PFSK-1 (cell line): ENCODE measurements around the gene SVIL.

ENCODE experiments used
- POLR2AphosphoS5 ChIP-seq: IDR thresholded peaks from 2 replicates; pipeline ENCODE4 v1.6.1; 2012; ENCODE audit warnings: low read depth, mild to moderate bottlenecking, control low read depth, low read length, moderate library complexity
- TAF1 ChIP-seq: IDR thresholded peaks from 2 replicates; pipeline ENCODE4 v1.6.1; 2012; ENCODE audit warnings: low read length, control low read depth, borderline replicate concordance; ENCODE audit not compliant: insufficient read depth
- TF ChIP-seq, protein P1 (sequence below), 2 experiments: IDR thresholded peaks; 2 replicates each; pipeline versions ENCODE4 v1.6.1 to v1.8.0; 2011 to 2012; ENCODE audit warnings: low read depth in 2 of 2, low read length in 2 of 2, control low read depth in 1 of 2, inconsistent platforms in 1 of 2, mild to moderate bottlenecking in 1 of 2, moderate library complexity in 1 of 2; ENCODE audit not compliant: insufficient read depth in 1 of 2

DNA sequence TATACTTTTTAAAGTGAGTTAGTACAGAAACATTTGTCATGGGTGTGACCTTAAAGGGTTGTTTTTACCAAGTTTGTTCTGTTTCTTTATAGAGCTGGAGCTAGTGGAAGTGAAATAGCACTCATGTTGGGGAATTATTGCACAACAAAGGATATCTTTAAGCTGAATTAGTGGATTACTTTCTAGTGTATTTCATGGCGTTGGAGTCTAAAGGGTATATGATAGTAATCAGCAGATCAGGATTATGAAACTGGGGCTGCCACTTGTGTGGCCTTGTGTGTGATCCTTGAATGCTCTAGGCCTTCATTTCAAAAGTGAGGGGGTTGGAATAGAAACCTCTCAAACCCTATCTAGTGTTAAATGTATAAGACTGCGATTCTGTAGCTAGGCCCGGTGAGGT lies 222.3 kb downstream of the SVIL start:
- TF ChIP-seq TAF1, result no peak
- TF ChIP-seq, protein P1, sequence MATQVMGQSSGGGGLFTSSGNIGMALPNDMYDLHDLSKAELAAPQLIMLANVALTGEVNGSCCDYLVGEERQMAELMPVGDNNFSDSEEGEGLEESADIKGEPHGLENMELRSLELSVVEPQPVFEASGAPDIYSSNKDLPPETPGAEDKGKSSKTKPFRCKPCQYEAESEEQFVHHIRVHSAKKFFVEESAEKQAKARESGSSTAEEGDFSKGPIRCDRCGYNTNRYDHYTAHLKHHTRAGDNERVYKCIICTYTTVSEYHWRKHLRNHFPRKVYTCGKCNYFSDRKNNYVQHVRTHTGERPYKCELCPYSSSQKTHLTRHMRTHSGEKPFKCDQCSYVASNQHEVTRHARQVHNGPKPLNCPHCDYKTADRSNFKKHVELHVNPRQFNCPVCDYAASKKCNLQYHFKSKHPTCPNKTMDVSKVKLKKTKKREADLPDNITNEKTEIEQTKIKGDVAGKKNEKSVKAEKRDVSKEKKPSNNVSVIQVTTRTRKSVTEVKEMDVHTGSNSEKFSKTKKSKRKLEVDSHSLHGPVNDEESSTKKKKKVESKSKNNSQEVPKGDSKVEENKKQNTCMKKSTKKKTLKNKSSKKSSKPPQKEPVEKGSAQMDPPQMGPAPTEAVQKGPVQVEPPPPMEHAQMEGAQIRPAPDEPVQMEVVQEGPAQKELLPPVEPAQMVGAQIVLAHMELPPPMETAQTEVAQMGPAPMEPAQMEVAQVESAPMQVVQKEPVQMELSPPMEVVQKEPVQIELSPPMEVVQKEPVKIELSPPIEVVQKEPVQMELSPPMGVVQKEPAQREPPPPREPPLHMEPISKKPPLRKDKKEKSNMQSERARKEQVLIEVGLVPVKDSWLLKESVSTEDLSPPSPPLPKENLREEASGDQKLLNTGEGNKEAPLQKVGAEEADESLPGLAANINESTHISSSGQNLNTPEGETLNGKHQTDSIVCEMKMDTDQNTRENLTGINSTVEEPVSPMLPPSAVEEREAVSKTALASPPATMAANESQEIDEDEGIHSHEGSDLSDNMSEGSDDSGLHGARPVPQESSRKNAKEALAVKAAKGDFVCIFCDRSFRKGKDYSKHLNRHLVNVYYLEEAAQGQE (IDR thresholded peaks at IDR 0.05; ENCODE audit: insufficient read depth in 1 of 2, low read depth in 2 of 2, low read length in 2 of 2), result no peak
- TF ChIP-seq POLR2AphosphoS5, result no peak
